ENCODE measurements around the gene WDR26.

Gene WDR26

DNA sequence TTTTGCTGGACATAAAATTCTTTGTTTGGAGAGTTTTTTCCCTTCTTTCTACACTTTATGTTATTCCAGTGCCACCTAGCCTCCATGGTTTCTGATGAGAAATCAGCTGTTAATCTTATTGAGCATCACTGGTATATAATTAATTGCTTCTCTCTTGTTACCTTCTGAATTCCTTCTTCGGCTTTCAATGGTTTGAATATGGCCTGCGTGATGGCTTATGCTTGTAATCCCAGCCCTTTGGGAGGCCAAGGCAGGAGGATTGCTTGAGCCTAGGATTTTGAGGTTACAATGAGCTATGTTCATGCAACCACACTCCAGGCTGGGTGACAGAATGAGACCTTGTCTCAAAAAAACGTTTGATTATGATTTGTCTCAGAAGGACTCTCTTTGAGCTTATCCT, 90.9 kb downstream of the WDR26 start:
- no peak overlapping the region for H3K4me3 ChIP-seq (ENCODE audit: low read depth, low read length)
- no peak overlapping the region for H3K27ac ChIP-seq (ENCODE audit: extremely low read depth, low read depth, low read length)
- no peaks in the 10 kb centered on the region for H3K36me3 ChIP-seq (ENCODE audit: control insufficient read depth in 2 of 2, insufficient read depth in 1 of 2, low read length in 2 of 2)
- POLR2A ChIA-PET = no interaction called here
- no peaks in the 10 kb centered on the region for H3K9me3 ChIP-seq (ENCODE audit: control insufficient read depth, insufficient read depth, low read depth, low read length)
- CTCF ChIA-PET = interaction anchor here (0.8 kb wide), 1 partner anchor 191 kb away, joined by 4 read pairs; no protein-coding TSS in a partner anchor
- H3K4me1 ChIP-seq (ENCODE audit: control insufficient read depth, insufficient read depth, low read length) = no peaks in the 10 kb centered on the region
- no peak for TF ChIP-seq ZBTB20 (tag by site-specific recombination; IDR thresholded peaks at IDR 0.05)
- TF ChIP-seq ZBTB1 (tag by site-specific recombination; IDR thresholded peaks at IDR 0.05) = no peak
- TF ChIP-seq ZFP41 (tag by site-specific recombination; IDR thresholded peaks at IDR 0.05; ENCODE audit: borderline replicate concordance) = no peak
- TF ChIP-seq ZNF416 (tag by site-specific recombination; IDR thresholded peaks at IDR 0.05) = no peak
- no peak for TF ChIP-seq ZNF335 (tag by site-specific recombination; conservative IDR thresholded peaks at IDR 0.05)
- TF ChIP-seq BCL11A (tag by site-specific recombination; IDR thresholded peaks at IDR 0.05; ENCODE audit: low read depth) = no peak
- no peak for TF ChIP-seq ZNF544 (tag by site-specific recombination; IDR thresholded peaks at IDR 0.05)
- TF ChIP-seq BCL11B (tag by site-specific recombination; IDR thresholded peaks at IDR 0.05; ENCODE audit: low read depth) = no peak
- TF ChIP-seq, protein P1, sequence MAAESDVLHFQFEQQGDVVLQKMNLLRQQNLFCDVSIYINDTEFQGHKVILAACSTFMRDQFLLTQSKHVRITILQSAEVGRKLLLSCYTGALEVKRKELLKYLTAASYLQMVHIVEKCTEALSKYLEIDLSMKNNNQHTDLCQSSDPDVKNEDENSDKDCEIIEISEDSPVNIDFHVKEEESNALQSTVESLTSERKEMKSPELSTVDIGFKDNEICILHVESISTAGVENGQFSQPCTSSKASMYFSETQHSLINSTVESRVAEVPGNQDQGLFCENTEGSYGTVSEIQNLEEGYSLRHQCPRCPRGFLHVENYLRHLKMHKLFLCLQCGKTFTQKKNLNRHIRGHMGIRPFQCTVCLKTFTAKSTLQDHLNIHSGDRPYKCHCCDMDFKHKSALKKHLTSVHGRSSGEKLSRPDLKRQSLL (tag by site-specific recombination; IDR thresholded peaks at IDR 0.05) = no peak
- 0 out of 2 replicates have a peak, but pooled peaks have one; percentile 59 for TF ChIP-seq ZNF350 (tag by site-specific recombination; IDR thresholded peaks at IDR 0.05)
- TF ChIP-seq MZF1 (tag by site-specific recombination; IDR thresholded peaks at IDR 0.05; ENCODE audit: borderline replicate concordance) = 0 out of 2 replicates have a peak, but pooled peaks have one; percentile 13
- no peak for TF ChIP-seq ZNF660 (tag by site-specific recombination; IDR thresholded peaks at IDR 0.05)
- TF ChIP-seq ZNF302 (tag by site-specific recombination; IDR thresholded peaks at IDR 0.05; ENCODE audit: low read depth) = no peak
- TF ChIP-seq GFI1B (tag by site-specific recombination; IDR thresholded peaks at IDR 0.05) = no peak
- TF ChIP-seq ZNF624 (tag by site-specific recombination; IDR thresholded peaks at IDR 0.05) = no peak
- TF ChIP-seq ZNF610 (tag by site-specific recombination; IDR thresholded peaks at IDR 0.05; ENCODE audit: borderline replicate concordance) = peak; percentile 92
- TF ChIP-seq ZNF707 (tag by site-specific recombination; IDR thresholded peaks at IDR 0.05) = no peak
- no peak for TF ChIP-seq ZBTB21 (tag by site-specific recombination; IDR thresholded peaks at IDR 0.05)
- 0 out of 2 replicates have a peak, but pooled peaks have one; percentile 43 for TF ChIP-seq ZNF560 (tag by site-specific recombination; IDR thresholded peaks at IDR 0.05; ENCODE audit: borderline replicate concordance)
- 0 out of 2 replicates have a peak, but pooled peaks have one; percentile 20 for TF ChIP-seq KLF17 (tag by site-specific recombination; IDR thresholded peaks at IDR 0.05)
- peak; percentile 52; the same call in 1 of the 2 replicates for TF ChIP-seq ZNF561 (tag by site-specific recombination; IDR thresholded peaks at IDR 0.05; ENCODE audit: borderline replicate concordance)
- no peak for TF ChIP-seq ZNF629 (tag by site-specific recombination; IDR thresholded peaks at IDR 0.05)
- no peak for TF ChIP-seq ZNF670 (tag by site-specific recombination; IDR thresholded peaks at IDR 0.05; ENCODE audit: low read depth)
- no peak for TF ChIP-seq ZNF596 (tag by site-specific recombination; IDR thresholded peaks at IDR 0.05)
- TF ChIP-seq ZNF692 (tag by site-specific recombination; IDR thresholded peaks at IDR 0.05) = no peak
- no peak for TF ChIP-seq ZNF704 (tag by site-specific recombination; IDR thresholded peaks at IDR 0.05)
- TF ChIP-seq TSHZ1 (tag by site-specific recombination; IDR thresholded peaks at IDR 0.05; ENCODE audit: borderline replicate concordance) = 0 out of 2 replicates have a peak, but pooled peaks have one; percentile 18
- 0 out of 2 replicates have a peak, but pooled peaks have one; percentile 51 for TF ChIP-seq ZNF221 (tag by site-specific recombination; IDR thresholded peaks at IDR 0.05; ENCODE audit: borderline replicate concordance)
- TF ChIP-seq RBAK (tag by site-specific recombination; IDR thresholded peaks at IDR 0.05) = 0 out of 2 replicates have a peak, but pooled peaks have one; percentile 13
- no peak for TF ChIP-seq ZNF747 (tag by site-specific recombination; IDR thresholded peaks at IDR 0.05)
- TF ChIP-seq ZNF23 (tag by site-specific recombination; IDR thresholded peaks at IDR 0.05; ENCODE audit: borderline replicate concordance) = no peak
- TF ChIP-seq ZXDB (tag by site-specific recombination; IDR thresholded peaks at IDR 0.05) = 0 out of 2 replicates have a peak, but pooled peaks have one; percentile 20

Data from HEK293 (cell line).